Astrocyte of the hippocampus (primary cell): ENCODE data around the gene ABHD4.

Source experiments
- DNase-seq: peaks from one replicate; pipeline ENCODE4 v3.0.0; 2011; ENCODE audit warnings: low read depth, low spot score

Gene ABHD4

GRCh38 chr14:22660654-22661053 is 62.6 kb downstream of the ABHD4 start:
- no peak for DNase-seq
